Endothelial cell of umbilical vein (primary cell): Measurements from ENCODE around the gene ZMIZ1. TPM values are rescaled to one million over a fixed set of nuclear protein-coding genes. Genes with fewer than 3 reads are reported as not detected.

Source experiments
- BruUV-seq: library from RNA; stranded (reverse); fragments of 400-500 nt; replicated peaks from 2 replicates; lab custom pipeline; 2021; lab: Mats Ljungman, UMichigan
- CTCF ChIA-PET: fragments of 300-600, 350-600 bp; sonication (Branson Sonifier 250); formaldehyde crosslinking; loops from one replicate; lab custom pipeline; 2021; ENCODE audit warnings: antibody characterized with exemption, inconsistent platforms; lab: Charles Lee
- POLR2A ChIA-PET: fragments of 300-600, 350-600 bp; sonication (Branson Sonifier 250); formaldehyde crosslinking; loops from one replicate; lab custom pipeline; 2021; ENCODE audit warnings: antibody characterized with exemption, inconsistent platforms; lab: Charles Lee
- DNase-seq: peaks from one replicate; pipeline ENCODE4 v3.0.0-alpha.2; 2011; ENCODE audit warnings: low read depth, low spot score
- FAIRE-seq: peaks from 2 replicates; lab custom pipeline; 2011; peaks lifted over from hg19 to GRCh38; lab: Jason Lieb, UNC
- H2AFZ ChIP-seq: 2 replicates; pipeline ENCODE4 v1.6.0; 2012; ENCODE audit warnings: low read depth, low read length, control low read depth, inconsistent platforms
- H3K27ac ChIP-seq: 2 replicates; pipeline ENCODE4 v1.5.1; 2011; ENCODE audit warnings: low read depth, mild to moderate bottlenecking, control low read depth, low read length, moderate library complexity; ENCODE audit not compliant: insufficient read depth
- H3K27me3 ChIP-seq, 2 experiments: 2 replicates each; pipeline versions ENCODE4 v1.6.0 to v1.6.1; 2011; ENCODE audit warnings: low read length in 2 of 2, mixed read lengths in 1 of 2; ENCODE audit not compliant: control insufficient read depth in 2 of 2, insufficient read depth in 2 of 2
- H3K36me3 ChIP-seq, 2 experiments: 2 replicates in 1 of 2; 3 replicates in 1 of 2; pipeline ENCODE4 v1.5.1; 2011; ENCODE audit warnings: low read length in 2 of 2, mild to moderate bottlenecking in 1 of 2, moderate library complexity in 1 of 2; ENCODE audit not compliant: control insufficient read depth in 2 of 2, insufficient read depth in 2 of 2; ENCODE audit errors: extremely low read depth in 1 of 2
- H3K4me1 ChIP-seq: 3 replicates; pipeline ENCODE4 v1.5.1; 2011; ENCODE audit warnings: mild to moderate bottlenecking, low read length; ENCODE audit not compliant: control insufficient read depth, insufficient read depth; ENCODE audit errors: extremely low read depth
- H3K4me2 ChIP-seq: 2 replicates; pipeline ENCODE4 v1.6.1; 2011; ENCODE audit warnings: low read length, control low read depth, mixed read lengths; ENCODE audit not compliant: insufficient read depth
- H3K4me3 ChIP-seq, 3 experiments: fragments of 200-600 bp in 1 of 3; sonication (generic), shearing (Covaris generic) in 1 of 3; replicated peaks in 1 of 3; 2 replicates each; pipeline ENCODE4 v1.5.1; 2011 to 2016; ENCODE audit warnings: control low read depth in 3 of 3, low read length in 3 of 3, mild to moderate bottlenecking in 2 of 3, inconsistent platforms in 1 of 3, low read depth in 1 of 3, moderate library complexity in 1 of 3; ENCODE audit not compliant: insufficient read depth in 1 of 3
- H3K79me2 ChIP-seq: 2 replicates; pipeline ENCODE4 v1.6.0; 2012; ENCODE audit warnings: low read length, inconsistent platforms; ENCODE audit not compliant: control insufficient read depth, insufficient read depth
- H3K9ac ChIP-seq: replicated peaks from 2 replicates; pipeline ENCODE3; 2011; ENCODE audit warnings: low read length, control low read depth; ENCODE audit not compliant: insufficient read depth; ENCODE audit errors: extremely low read depth
- H3K9me1 ChIP-seq: replicated peaks from 3 replicates; pipeline ENCODE4 v1.6.0; 2011; ENCODE audit warnings: mild to moderate bottlenecking, low read length; ENCODE audit not compliant: control insufficient read depth, insufficient read depth; ENCODE audit errors: extremely low read depth
- H3K9me3 ChIP-seq: replicated peaks from 2 replicates; pipeline ENCODE4 v1.5.1; 2012; ENCODE audit warnings: low read length, inconsistent platforms; ENCODE audit not compliant: control insufficient read depth, insufficient read depth
- H4K20me1 ChIP-seq: replicated peaks from 2 replicates; pipeline ENCODE3; 2011; ENCODE audit warnings: mild to moderate bottlenecking, low read length; ENCODE audit not compliant: control insufficient read depth, insufficient read depth; ENCODE audit errors: extremely low read depth
- EZH2 ChIP-seq: IDR thresholded peaks from 2 replicates; pipeline ENCODE4 v1.6.1; 2012; ENCODE audit warnings: borderline replicate concordance, low read depth, mild to moderate bottlenecking, moderate library complexity, low read length, inconsistent platforms; ENCODE audit not compliant: severe bottlenecking
- FOS ChIP-seq: IDR thresholded peaks from 2 replicates; pipeline ENCODE4 v1.6.1; 2011; ENCODE audit warnings: mild to moderate bottlenecking, low read length, moderate library complexity, borderline replicate concordance; ENCODE audit not compliant: insufficient read depth
- GATA2 ChIP-seq: IDR thresholded peaks from 2 replicates; pipeline ENCODE4 v1.7.0; 2011; ENCODE audit warnings: low read depth, mild to moderate bottlenecking, moderate library complexity, mixed read lengths, low read length; ENCODE audit not compliant: insufficient read length, insufficient read depth
- JUN ChIP-seq: IDR thresholded peaks from 2 replicates; pipeline ENCODE4 v1.6.1; 2011; ENCODE audit warnings: borderline replicate concordance, low read depth; ENCODE audit not compliant: insufficient read length, insufficient read depth
- MYC ChIP-seq: IDR thresholded peaks from one replicate; pipeline ENCODE4 v1.6.1; 2011; ENCODE audit warnings: mild to moderate bottlenecking, low read depth, low read length
- POLR2A ChIP-seq: IDR thresholded peaks from 2 replicates; pipeline ENCODE4 v1.6.1; 2012; ENCODE audit warnings: low read depth, mild to moderate bottlenecking, control low read depth, low read length
- POLR2AphosphoS5 ChIP-seq: IDR thresholded peaks from 2 replicates; pipeline ENCODE4 v1.6.1; 2012; ENCODE audit warnings: low read depth, mild to moderate bottlenecking, control low read depth, low read length, moderate library complexity; ENCODE audit not compliant: insufficient read depth
- dilution Hi-C: fragments of 300-500 bp; cut with MboI; formaldehyde crosslinking; loops from one replicate; pipeline ENCODE4 v1.15.0; 2019; ENCODE audit warnings: low sequenced_read_pairs; ENCODE audit not compliant: extremely low pct_ligation_motif_present
- intact Hi-C: fragments of 100-400 bp; cut with micrococcal nuclease; formaldehyde crosslinking; loops from one replicate; pipeline ENCODE4 v1.10.0; 2022
- polyA plus RNA-seq, 4 experiments: library from polyadenylated mRNA; depleted of rRNA in 3 of 4; stranded (reverse) in 3 of 4; unstranded in 1 of 4; fragments of >200 nt; gene quantifications; 2 replicates each; pipeline versions ENCODE4 v1.2.1 to v1.2.3, GENCODE V29; 2011 to 2012; ENCODE audit warnings: missing spikeins in 1 of 4
- total RNA-seq: library from RNA; stranded (reverse); gene quantifications from 2 replicates; pipeline ENCODE4 v1.2.3, GENCODE V29; 2021
- TF ChIP-seq, protein P1 (sequence below), 2 donors: IDR thresholded peaks; 1 replicate in 1 of 2; 2 replicates in 1 of 2; pipeline ENCODE4 v1.5.1; 2011; ENCODE audit warnings: low read length in 2 of 2, mild to moderate bottlenecking in 2 of 2, moderate library complexity in 2 of 2, control low read depth in 1 of 2, inconsistent platforms in 1 of 2, low read depth in 1 of 2; ENCODE audit not compliant: insufficient read depth in 1 of 2; ENCODE audit errors: extremely low read depth in 1 of 2
- TF ChIP-seq, protein P2 (sequence below): IDR thresholded peaks from 2 replicates; pipeline ENCODE4 v1.6.1; 2011; ENCODE audit not compliant: insufficient read depth, insufficient read length

The ZMIZ1 gene
- total and polyA plus RNA-seq, 2 donors (not counting 3 experiments of a cell fraction or from before 2014, with no cell fraction given), result 12.5 to 46.7 TPM

DNA sequence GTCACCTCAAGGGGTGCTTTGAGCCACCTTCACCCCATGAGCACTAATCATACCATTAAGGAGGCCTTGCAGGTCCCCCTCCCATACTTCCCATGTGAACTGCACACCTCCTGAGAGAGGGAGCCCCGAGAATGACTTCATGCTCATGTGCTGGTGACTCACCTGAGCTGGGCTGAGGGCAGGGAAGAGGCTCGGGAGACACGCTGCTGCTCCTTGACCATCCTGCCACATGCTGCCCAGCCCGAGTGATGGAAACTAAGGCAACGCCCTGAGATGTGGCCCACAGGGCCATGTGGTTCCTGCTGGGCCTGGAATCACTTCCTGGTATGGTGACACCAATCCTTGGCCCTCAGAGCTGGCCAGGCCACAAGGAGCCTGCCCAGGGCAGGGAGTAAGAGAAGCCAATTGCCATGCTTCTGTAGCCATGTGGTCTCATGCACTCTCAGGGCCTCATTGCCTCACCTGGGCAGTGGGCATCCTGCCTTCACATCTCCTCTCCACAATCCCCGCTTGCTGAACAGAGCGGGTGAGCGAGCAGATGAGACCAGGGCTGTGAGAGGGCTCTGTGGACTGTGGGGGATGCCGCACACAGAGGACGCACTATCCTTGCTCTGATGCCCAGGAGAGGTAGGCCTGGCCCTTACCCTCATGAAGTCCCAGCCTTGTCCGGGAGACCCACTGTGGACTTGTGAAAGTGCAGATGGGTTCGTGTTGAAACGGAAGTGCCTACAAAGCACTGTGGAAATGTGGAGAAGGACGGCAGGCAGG lies 260.2 kb downstream of the ZMIZ1 start:
- Histone ChIP-seq H3K9me3 (no peaks in the 10 kb centered on the region), H3K27ac (no peak overlapping the region), H2AFZ (no peak overlapping the region), H3K4me2 (no peak overlapping the region), H3K9me1 (no peaks in the 10 kb centered on the region), H3K4me1 (no peaks in the 10 kb centered on the region), H4K20me1 (no peaks in the 10 kb centered on the region), H3K27me3 (peaks cover 0 to 10% of the 10 kb centered on the region in 2 experiments), H3K4me3 (no peak overlapping the region), H3K36me3 (no peaks in the 10 kb centered on the region), H3K9ac (no peak overlapping the region), H3K79me2 (no peaks in the 10 kb centered on the region)
- TF ChIP-seq, protein P1, sequence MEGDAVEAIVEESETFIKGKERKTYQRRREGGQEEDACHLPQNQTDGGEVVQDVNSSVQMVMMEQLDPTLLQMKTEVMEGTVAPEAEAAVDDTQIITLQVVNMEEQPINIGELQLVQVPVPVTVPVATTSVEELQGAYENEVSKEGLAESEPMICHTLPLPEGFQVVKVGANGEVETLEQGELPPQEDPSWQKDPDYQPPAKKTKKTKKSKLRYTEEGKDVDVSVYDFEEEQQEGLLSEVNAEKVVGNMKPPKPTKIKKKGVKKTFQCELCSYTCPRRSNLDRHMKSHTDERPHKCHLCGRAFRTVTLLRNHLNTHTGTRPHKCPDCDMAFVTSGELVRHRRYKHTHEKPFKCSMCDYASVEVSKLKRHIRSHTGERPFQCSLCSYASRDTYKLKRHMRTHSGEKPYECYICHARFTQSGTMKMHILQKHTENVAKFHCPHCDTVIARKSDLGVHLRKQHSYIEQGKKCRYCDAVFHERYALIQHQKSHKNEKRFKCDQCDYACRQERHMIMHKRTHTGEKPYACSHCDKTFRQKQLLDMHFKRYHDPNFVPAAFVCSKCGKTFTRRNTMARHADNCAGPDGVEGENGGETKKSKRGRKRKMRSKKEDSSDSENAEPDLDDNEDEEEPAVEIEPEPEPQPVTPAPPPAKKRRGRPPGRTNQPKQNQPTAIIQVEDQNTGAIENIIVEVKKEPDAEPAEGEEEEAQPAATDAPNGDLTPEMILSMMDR (IDR thresholded peaks at IDR 0.05; ENCODE audit: extremely low read depth in 1 of 2, insufficient read depth in 1 of 2, low read depth in 1 of 2, low read length in 2 of 2), result no peak
- no peak for TF ChIP-seq FOS
- TF ChIP-seq POLR2AphosphoS5, result no peak
- no peak for TF ChIP-seq JUN
- TF ChIP-seq, protein P2, sequence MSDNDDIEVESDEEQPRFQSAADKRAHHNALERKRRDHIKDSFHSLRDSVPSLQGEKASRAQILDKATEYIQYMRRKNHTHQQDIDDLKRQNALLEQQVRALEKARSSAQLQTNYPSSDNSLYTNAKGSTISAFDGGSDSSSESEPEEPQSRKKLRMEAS, result no peak
- no peak for TF ChIP-seq GATA2
- TF ChIP-seq MYC, result no peak
- TF ChIP-seq EZH2, result no peak
- no peak for TF ChIP-seq POLR2A
- no TSS peak for BruUV-seq
- no peak for DNase-seq
- intact Hi-C loops (no loop called here), dilution Hi-C loops (no loop called here)
- FAIRE-seq, result no peak
- ChIA-PET CTCF (interaction anchor here (1.5 to 1.8 kb wide), 2 partner anchors 13 to 16 kb away, joined by 3 to 5 read pairs; no protein-coding TSS in a partner anchor), POLR2A (no interaction called here)
